CMK (cell line): ENCODE data around the gene MYOG.

Experiments used
- DNase-seq: peaks from one replicate; pipeline ENCODE4 v3.0.0-alpha.2; 2010; ENCODE audit warnings: low read depth

Gene MYOG

GRCh38 chr1:203072002-203072602 lies 13.7 kb downstream of the MYOG start:
- no peak for DNase-seq

- no peak for DNase-seq
Observed at GRCh38 chr1:203069030-203069747, 16.6 kb downstream of the MYOG start.

DNA sequence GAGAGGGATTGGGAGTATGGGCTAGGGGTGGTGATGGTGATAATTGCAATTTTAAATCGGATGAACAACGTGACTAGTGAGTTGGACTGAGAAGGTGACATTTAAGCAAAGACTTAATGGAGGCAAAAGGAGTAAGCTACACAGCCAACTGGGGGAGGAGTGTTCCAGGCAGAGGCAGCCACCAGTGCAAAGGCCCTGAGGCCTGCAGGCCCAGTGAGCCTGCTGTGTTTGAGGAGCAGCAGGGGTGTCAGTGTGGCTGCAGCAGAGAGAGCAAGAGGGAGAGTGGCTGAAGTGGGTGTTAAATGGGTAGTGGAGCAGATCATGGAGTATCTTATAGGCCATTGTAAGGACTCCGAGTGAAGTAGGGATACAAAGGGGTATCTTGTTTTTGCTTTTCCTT lies 18.8 kb downstream of the MYOG start:
- no peak for DNase-seq

DNA sequence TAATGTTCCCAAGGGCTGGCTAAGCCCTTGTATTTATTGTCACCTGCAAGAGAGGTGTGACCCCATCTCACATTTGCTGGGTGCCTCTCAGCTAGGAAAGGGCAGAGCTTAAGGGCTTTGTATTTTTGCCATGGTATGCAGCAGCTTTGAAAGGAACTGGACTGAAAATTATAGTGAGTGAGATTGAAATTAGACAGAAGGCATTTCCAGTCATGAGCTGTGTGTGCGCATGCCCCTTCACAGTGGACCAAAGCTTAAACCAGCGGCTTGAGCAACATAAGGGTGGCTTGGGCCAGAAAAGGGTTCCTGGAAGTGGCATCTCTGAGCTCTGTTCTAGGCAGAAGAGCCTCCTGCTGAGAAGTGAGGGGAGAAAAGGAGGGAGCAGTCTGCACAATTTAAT lies 19.8 kb downstream of the MYOG start:
- no peak for DNase-seq

DNA sequence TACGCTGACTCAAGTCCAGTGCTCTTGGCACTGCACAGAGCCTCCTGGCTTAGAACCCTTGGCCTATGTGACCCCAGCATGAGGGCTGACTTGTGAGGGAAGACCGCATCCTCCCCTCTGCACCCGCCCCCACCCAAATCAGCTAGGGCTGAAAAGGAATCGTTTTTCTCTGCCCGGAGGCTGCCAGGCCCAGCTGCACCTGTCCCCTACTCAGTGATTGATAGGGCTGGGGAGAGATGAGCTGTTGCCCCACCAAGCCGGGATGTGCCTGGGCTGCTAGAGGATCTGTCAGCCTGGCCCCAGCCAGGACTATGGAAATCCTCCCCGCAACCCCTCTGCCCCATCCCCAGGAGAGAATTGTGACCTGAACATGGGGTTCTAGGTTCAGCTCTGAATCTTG lies 20.6 kb downstream of the MYOG start:
- no peak for DNase-seq

- DNase-seq = no peak
Observed at GRCh38 chr1:203063287-203063686, 22.5 kb downstream of the MYOG start.

DNA sequence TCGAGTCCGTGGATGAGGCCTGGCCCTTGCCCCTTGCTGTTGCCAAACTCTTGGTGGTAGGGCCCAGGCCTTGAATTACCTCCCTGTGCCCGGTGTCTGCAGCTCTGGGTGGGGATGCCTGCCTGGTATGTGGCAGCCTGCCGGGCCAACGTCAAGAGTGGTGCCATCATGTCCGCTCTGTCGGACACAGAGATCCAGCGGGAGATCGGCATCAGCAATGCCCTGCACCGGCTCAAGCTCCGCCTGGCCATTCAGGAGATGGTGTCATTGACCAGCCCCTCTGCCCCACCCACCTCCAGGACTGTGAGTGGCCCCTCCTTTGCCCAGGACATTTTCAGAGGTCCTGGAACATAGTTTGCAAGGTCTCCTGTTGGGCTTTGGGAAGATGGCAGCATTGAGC lies 25.7 kb downstream of the MYOG start:
- DNase-seq = no peak

- DNase-seq = no peak
Observed at GRCh38 chr1:203059485-203059884, 26.3 kb downstream of the MYOG start.

DNA sequence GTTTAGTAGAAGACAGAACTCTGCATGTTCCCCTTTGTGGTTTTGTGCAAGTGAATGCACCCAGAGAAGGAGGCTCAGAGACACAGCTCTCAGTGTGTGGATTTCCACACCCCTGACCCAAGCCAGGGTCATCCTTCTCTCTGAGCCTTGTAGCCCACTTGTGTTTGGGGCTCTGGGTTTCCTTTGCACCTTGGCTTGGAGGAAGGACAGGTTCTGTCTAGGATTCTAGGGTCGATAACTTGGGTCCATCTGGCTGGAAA lies 27.2 kb downstream of the MYOG start:
- DNase-seq = no peak

- no peak for DNase-seq
Observed at GRCh38 chr1:203057911-203058675, 27.7 kb downstream of the MYOG start.

DNA sequence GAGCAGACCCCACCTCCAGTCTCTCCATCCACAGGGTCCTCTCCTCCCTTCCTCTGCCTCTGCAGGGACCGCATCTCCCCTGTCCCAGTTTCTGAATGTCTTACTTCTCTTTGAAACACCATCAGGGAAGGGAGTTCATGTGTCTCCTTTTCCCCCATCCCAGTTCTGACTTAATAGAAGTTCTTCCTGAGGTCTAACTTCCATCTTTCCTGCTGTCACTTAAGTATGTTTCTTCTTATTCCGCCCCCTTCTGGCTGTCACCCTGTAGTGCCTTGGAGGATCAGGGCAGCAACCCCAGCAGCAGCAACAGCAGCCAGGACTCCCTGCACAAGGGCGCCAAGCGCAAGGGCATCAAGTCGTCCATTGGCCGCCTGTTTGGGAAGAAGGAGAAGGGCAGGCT lies 29.3 kb downstream of the MYOG start:
- no peak for DNase-seq

GRCh38 chr1:203056012-203056411 lies 29.8 kb downstream of the MYOG start:
- no peak for DNase-seq

DNA sequence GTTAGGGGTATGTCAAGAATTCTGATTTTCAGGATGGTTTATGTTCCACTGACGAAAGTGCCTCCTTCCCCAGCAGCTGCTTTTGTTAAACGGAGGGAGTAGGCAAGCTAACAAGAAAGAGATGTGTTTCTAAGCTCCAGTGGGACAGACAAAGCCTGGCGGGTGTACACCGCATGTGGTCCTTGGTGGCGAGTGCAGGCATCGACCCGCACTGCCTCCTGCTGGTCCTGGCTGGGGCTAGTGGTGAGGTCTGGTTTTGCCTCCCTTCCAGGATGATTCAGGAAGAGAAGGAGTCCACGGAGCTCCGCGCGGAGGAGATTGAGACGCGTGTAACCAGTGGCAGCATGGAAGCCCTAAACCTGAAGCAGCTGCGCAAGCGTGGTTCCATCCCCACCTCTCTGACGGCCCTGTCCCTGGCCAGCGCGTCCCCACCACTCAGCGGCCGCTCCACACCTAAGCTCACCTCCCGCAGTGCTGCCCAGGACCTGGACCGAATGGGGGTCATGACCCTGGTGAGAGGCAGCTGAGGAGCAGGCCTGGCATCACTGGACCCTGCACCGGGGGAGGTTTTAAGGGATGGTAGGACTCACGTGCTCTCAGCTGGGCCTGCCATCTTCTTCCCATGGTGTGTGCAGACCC lies 30.5 kb downstream of the MYOG start:
- DNase-seq = no peak

DNA sequence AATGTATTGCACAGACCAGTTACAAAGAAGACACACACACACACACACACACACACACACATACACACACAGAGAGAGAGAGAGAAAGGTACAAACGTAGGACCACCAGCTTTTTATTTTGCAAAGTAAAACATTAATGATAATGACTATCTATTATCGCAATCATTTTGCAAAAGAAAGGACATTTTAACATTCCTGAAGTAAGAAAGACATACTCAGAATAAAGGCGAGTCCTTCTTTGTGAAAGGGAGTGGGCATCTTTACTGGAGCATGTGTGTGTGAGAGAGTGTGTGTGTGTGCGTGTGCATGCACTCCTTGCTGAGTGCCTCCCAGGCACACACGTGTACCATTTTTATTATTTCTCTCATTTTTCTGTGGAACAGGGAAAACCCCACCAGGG lies 31.2 kb downstream of the MYOG start:
- DNase-seq = no peak

- no peak for DNase-seq
Observed at GRCh38 chr1:203054184-203054583, 31.6 kb downstream of the MYOG start.

DNA sequence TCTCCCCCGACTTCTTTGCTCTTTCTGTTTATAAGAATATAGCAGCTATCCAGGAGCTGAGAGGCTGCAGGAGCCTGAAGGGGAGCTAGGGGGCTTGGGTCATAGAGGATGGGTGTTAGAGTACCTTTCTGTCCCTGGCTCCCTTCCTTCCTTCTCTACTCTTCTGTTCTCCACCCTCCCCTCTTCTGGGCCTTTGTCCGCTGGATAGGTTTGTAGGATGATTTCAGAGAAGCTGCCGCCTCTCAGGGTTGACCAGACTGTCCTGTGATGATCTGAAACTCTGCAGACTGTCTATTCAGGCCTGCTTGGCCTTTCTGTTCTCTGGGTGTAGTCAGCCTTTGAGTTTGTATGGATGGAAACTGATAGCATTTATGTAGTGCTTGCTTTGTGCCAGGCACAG lies 33.2 kb downstream of the MYOG start:
- no peak for DNase-seq

- DNase-seq = no peak
Observed at GRCh38 chr1:203051841-203052324, 33.9 kb downstream of the MYOG start.

DNA sequence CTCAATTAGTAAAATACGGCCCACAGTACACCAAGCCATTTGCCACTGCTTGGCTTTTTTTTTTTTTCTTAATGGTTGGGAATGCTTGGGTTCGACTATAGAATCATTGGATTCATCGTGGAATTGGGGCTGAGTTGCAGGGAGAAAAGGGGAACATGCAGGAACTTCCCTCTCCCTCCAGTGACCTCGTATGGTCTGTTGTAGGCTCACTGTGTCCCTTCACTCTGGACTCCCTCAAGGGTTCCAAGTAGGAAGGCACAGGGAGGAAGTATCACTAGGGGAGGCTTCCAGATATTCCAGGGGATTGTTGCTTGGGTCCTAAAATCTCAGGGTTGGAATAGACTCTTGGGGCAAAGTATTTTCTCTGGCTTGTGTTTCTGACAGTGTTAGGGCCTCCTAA lies 35.0 kb downstream of the MYOG start:
- DNase-seq = no peak

DNA sequence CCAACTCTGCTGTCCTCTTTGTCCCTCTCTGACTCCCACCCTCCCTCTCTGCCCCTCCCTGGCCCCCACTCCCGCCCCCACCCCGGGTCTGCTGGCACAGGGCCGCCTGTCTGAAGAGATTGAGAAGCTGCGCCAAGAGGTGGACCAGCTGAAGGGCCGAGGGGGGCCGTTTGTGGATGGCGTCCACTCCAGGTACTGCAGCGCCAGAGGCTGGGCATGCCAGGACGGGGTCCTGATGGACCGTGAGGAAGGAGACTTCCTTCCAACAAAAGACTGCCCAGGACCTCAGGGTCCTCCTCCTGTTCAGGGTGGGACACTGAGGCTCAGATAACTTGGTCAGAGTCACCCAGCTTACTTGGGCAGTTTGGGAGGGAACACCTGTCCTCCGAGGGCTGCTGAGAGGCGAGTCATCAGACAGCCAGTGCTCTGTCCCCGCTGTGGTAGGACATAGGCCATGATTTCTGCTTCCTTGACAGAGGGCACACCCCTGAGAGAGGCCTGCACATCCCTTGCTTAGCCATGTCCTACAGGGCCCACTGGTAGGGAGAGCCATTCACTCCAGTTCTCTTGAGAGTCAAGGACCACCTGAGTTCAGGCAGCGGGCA lies 36.1 kb downstream of the MYOG start:
- no peak for DNase-seq

GRCh38 chr1:203049077-203049476 lies 36.7 kb downstream of the MYOG start:
- DNase-seq = no peak

GRCh38 chr1:203048555-203049051 lies 37.2 kb downstream of the MYOG start:
- no peak for DNase-seq

DNA sequence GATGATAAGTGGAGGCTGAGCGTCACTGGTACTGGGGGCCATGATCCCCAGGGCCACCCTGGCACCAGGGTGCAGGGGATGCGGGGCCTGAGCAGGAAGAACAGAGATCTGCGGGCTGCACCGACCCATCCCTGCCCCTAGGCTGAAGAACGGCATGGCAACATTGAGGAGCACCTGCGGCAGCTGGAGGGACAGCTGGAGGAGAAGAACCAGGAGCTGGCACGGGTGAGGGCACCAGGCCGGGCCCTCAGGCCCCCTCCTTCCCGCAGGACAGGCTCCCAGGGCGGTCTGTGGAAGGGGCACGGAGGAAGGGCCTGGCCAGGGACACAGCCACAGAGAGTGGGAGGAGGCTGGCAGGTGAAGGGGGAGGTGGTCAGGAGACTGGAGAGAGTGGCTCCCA lies 37.7 kb downstream of the MYOG start:
- DNase-seq = no peak
